Measurements from ENCODE around the gene OPA1.

DNA sequence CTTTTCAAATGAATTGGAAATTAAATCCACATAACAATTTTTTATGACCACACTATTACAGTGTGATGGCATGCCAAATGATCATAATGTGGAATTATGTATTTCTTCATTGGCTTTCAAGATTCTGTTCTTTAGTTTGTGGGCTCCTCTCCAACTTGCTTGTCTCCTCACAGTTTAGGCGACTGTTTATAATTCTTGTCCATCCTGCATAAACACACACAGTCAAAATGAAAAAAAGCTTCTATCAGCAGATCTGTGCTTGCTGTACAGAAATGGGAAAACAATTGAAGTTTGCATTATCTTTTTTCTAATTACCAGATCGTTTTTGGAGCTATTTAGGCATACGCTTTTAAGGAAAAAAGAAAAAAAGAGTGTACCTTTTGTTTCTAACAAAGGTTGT lies 37.0 kb downstream of the OPA1 start:
- TF ChIP-seq, protein P1, sequence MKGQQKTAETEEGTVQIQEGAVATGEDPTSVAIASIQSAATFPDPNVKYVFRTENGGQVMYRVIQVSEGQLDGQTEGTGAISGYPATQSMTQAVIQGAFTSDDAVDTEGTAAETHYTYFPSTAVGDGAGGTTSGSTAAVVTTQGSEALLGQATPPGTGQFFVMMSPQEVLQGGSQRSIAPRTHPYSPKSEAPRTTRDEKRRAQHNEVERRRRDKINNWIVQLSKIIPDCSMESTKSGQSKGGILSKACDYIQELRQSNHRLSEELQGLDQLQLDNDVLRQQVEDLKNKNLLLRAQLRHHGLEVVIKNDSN (IDR thresholded peaks at IDR 0.05), result no peak
- TF ChIP-seq, protein P2, sequence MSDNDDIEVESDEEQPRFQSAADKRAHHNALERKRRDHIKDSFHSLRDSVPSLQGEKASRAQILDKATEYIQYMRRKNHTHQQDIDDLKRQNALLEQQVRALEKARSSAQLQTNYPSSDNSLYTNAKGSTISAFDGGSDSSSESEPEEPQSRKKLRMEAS (IDR thresholded peaks at IDR 0.05), result no peak
- TF ChIP-seq TAF1 (IDR thresholded peaks at IDR 0.05; ENCODE audit: low read depth) (no peak), NFIC (IDR thresholded peaks at IDR 0.05) (no peak), CREB1 (IDR thresholded peaks at IDR 0.05; ENCODE audit: low read depth) (no peak), RAD21 (IDR thresholded peaks at IDR 0.05; ENCODE audit: low read depth) (no peak)
- TF ChIP-seq, protein P3, sequence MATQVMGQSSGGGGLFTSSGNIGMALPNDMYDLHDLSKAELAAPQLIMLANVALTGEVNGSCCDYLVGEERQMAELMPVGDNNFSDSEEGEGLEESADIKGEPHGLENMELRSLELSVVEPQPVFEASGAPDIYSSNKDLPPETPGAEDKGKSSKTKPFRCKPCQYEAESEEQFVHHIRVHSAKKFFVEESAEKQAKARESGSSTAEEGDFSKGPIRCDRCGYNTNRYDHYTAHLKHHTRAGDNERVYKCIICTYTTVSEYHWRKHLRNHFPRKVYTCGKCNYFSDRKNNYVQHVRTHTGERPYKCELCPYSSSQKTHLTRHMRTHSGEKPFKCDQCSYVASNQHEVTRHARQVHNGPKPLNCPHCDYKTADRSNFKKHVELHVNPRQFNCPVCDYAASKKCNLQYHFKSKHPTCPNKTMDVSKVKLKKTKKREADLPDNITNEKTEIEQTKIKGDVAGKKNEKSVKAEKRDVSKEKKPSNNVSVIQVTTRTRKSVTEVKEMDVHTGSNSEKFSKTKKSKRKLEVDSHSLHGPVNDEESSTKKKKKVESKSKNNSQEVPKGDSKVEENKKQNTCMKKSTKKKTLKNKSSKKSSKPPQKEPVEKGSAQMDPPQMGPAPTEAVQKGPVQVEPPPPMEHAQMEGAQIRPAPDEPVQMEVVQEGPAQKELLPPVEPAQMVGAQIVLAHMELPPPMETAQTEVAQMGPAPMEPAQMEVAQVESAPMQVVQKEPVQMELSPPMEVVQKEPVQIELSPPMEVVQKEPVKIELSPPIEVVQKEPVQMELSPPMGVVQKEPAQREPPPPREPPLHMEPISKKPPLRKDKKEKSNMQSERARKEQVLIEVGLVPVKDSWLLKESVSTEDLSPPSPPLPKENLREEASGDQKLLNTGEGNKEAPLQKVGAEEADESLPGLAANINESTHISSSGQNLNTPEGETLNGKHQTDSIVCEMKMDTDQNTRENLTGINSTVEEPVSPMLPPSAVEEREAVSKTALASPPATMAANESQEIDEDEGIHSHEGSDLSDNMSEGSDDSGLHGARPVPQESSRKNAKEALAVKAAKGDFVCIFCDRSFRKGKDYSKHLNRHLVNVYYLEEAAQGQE (IDR thresholded peaks at IDR 0.05; ENCODE audit: low read depth), result no peak
